Transverse colon (tissue), 4 donors: Measurements from ENCODE around the gene MIOX. TPM values are rescaled to one million over a fixed set of nuclear protein-coding genes. Genes with fewer than 3 reads are reported as not detected.

Experiments used
- DNase-seq: peaks from one replicate; pipeline ENCODE4 v3.0.0-alpha.2; 2019
- H3K27ac ChIP-seq, 4 donors: fragments of 200-600 bp; sonication (generic); 2 replicates each; pipeline ENCODE4 v1.5.1; 2016 to 2018; ENCODE audit warnings: inconsistent platforms in 4 of 4
- H3K27me3 ChIP-seq: fragments of 200-600 bp; sonication (generic); 2 replicates; pipeline ENCODE4 v1.5.1; 2017; ENCODE audit warnings: inconsistent platforms
- H3K36me3 ChIP-seq, 4 donors: fragments of 200-600 bp; sonication (generic); 2 replicates each; pipeline ENCODE4 v1.5.1; 2017 to 2019; ENCODE audit warnings: inconsistent platforms in 4 of 4
- H3K4me1 ChIP-seq, 4 donors: fragments of 200-600 bp; sonication (generic); 2 replicates each; pipeline ENCODE4 v1.5.1; 2017 to 2020; ENCODE audit warnings: inconsistent platforms in 4 of 4
- H3K4me3 ChIP-seq, 4 donors: fragments of 200-600 bp; sonication (generic); 1 replicate in 1 of 4; 2 replicates in 3 of 4; pipeline versions ENCODE4 v1.5.1 to v1.6.1; 2017 to 2019; ENCODE audit warnings: inconsistent platforms in 4 of 4
- H3K9me3 ChIP-seq, 2 donors: fragments of 200-600 bp; sonication (generic); 2 replicates each; pipeline ENCODE4 v1.5.1; 2017 to 2019; ENCODE audit warnings: inconsistent platforms in 2 of 2
- EP300 ChIP-seq: sonication (generic); formaldehyde crosslinking; IDR thresholded peaks from one replicate; pipeline ENCODE4 v1.6.1; 2017; ENCODE audit warnings: antibody characterized with exemption, low read depth
- POLR2A ChIP-seq: fragments of 450-650 bp; IDR thresholded peaks from one replicate; pipeline ENCODE4 v1.6.1; 2016; ENCODE audit warnings: antibody characterized with exemption, mild to moderate bottlenecking, moderate library complexity
- POLR2AphosphoS5 ChIP-seq, 3 donors: sonication (generic); formaldehyde crosslinking; IDR thresholded peaks; one replicate each; pipeline ENCODE4 v1.6.1; 2016; ENCODE audit warnings: antibody characterized with exemption in 3 of 3
- WGBS, 2 donors: methylation state at CpG; one replicate each; pipeline ENCODE4 v1.1.5; 2018; ENCODE audit warnings: low coverage in 1 of 2; 5-methylcytosine and 5-hydroxymethylcytosine counted together
- in situ Hi-C, 4 donors: fragments of 200-750 bp; cut with MboI; loops; one replicate each; pipeline versions ENCODE4 v1.15.0 to v1.15.1; 2017; ENCODE audit warnings: low sequenced_read_pairs in 3 of 4, low pct_ligation_motif_present in 1 of 4, low pct_unique_long_range_greater_than_20kb in 1 of 4
- intact Hi-C: fragments of 100-400 bp; cut with DNase I; formaldehyde crosslinking; loops from one replicate; pipeline ENCODE4 v1.15.1; 2023; ENCODE audit warnings: low total_unique reads
- total RNA-seq, 4 donors: library from RNA; depleted of rRNA; stranded (reverse); fragments of >200 nt; gene quantifications; one replicate each; pipeline ENCODE4 v1.1.0, GENCODE V29; 2016
- TF ChIP-seq, protein P1 (sequence below), 5 experiments: fragments of 200-600 bp in 3 of 5; fragments of 450-650 bp in 2 of 5; sonication (generic) in 3 of 5; IDR thresholded peaks; 1 replicate in 2 of 5; 2 replicates in 3 of 5; pipeline ENCODE4 v1.5.1; 2016 to 2017; ENCODE audit warnings: antibody characterized with exemption in 5 of 5, inconsistent platforms in 3 of 5, mild to moderate bottlenecking in 2 of 5, moderate library complexity in 1 of 5

MIOX gene
- total RNA-seq, 4 donors from 2014 or later = not detected

DNA sequence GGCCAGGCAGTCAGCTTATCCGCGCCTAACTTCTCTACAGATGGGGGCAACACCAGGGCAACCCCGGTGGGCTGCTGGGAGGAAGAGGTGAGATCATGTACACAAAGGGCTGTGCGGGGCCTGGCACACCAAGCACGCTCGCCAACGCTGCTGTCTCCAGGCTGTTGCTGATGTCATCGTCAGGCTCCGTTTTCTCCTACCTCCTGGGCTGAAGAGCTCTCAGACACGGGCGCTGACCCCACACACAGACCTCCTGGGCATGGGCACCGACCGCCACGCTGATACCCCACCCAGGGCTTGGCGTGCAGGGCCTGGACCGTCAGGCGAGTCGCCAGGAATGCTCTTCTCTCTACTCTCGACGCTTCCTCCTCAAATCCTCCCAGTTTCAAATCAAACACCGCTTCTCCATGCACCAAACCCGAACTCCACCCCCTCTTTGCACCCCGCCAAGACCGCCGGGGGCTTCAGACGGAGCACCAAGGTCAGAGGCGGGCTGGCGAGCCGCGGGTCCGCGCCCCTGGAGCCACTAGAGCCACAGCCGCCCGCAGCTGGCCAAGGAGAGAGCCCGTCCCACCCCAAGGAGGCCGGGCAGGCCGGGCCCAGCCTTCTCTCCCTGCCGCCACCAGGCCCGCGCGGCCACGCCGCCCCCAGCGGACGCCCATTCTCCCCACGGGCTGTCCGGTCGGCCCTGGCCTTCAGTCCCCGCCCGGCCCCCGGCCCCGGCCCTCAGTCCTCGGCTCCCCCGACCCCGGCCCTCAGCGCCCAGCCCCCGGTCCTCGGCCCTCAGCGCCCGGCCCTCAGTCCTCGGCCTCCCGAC lies 12.6 kb upstream of the MIOX start:
- Histone ChIP-seq H3K27me3 (peaks cover 3% of the 10 kb centered on the region), H3K4me1 (peaks cover 51 to 58% (median 55%) of the 10 kb centered on the region in 4 donors), H3K36me3 (no peaks in the 10 kb centered on the region), H3K4me3 (peak overlapping the region; percentile 67 to 92 (median 84)), H3K27ac (peak overlapping the region; percentile 88 to 92 (median 91)), H3K9me3 (no peaks in the 10 kb centered on the region)
- TF ChIP-seq POLR2AphosphoS5 (IDR thresholded peaks at IDR 0.05) (no peak), EP300 (no peak), POLR2A (peak; percentile 22)
- TF ChIP-seq, protein P1, sequence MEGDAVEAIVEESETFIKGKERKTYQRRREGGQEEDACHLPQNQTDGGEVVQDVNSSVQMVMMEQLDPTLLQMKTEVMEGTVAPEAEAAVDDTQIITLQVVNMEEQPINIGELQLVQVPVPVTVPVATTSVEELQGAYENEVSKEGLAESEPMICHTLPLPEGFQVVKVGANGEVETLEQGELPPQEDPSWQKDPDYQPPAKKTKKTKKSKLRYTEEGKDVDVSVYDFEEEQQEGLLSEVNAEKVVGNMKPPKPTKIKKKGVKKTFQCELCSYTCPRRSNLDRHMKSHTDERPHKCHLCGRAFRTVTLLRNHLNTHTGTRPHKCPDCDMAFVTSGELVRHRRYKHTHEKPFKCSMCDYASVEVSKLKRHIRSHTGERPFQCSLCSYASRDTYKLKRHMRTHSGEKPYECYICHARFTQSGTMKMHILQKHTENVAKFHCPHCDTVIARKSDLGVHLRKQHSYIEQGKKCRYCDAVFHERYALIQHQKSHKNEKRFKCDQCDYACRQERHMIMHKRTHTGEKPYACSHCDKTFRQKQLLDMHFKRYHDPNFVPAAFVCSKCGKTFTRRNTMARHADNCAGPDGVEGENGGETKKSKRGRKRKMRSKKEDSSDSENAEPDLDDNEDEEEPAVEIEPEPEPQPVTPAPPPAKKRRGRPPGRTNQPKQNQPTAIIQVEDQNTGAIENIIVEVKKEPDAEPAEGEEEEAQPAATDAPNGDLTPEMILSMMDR (IDR thresholded peaks at IDR 0.05) = peak in 1 of 5 experiments; percentile 8
- intact Hi-C loops (loop anchor here (10.0 kb wide), 1 partner anchor 219 kb away; the partner anchor contains the start of gene HDAC10), in situ Hi-C loops (no loop called here)
- DNase-seq = peak; percentile 44
- WGBS, 2 donors = 0 to 3% methylated on average over 7 to 50 of the region's 62 CpGs

DNA sequence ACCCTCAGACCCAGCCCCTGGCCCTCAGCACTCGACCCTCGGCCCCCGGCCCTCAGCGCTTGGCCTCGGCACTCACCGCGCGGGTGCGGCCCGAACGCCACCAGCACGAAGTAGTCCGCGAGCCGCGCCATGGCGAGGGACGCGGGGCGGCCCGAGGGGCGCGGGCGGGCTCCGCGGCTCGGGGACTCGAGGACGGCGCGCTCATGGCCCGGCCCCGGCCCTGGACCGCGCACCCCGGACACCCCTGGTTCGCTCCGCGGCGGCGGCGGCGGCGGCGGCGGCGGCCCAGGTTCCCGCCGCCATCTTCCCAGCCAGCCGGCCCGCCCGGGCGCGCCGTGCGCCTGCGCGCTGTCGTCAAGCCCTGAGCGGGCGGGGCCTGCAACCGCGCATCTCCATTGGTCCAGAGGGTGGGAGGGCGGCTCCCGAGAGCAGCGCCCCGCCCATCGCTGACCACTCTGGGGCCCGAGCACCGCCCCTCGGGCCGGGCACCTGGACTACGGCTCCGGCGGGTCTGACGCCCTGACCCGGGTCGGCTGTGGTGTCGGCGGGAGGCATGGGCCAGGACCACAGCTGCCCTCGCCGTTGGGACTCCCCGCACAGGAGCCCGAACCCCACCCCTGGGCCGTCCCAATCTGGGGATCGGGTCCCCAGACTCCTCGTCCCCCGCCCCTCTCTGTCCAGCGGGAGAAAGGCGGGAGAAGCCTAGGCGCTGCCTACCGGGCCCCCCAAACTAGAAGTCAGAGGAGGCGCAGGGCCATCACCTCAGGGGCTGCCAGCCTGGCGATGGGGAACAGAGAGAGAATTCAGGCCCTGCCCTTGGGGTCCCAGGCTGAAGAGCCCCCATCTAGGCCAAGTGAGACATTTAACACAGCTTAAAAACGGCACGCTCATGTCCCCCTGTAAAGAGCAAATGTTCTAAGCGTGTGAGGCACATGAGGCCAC lies 11.7 kb upstream of the MIOX start, which contains the start of gene SBF1:
Gene SBF1 (minus strand): TSS at position 326 of the 942 bp plus-strand sequence. CDS start 195 bp downstream, at position 131.
- Histone ChIP-seq H3K36me3 (no peaks in the 10 kb centered on the region), H3K4me1 (peaks cover 45 to 49% (median 46%) of the 10 kb centered on the region in 4 donors), H3K9me3 (no peaks in the 10 kb centered on the region), H3K27ac (peak within 1 kb of the TSS; percentile 88 to 92 (median 91)), H3K27me3 (peaks cover 12% of the 10 kb centered on the region), H3K4me3 (peak within 1 kb of the TSS; percentile 67 to 92 (median 85))
- in situ Hi-C loops = no loop called here
- peak; percentile 72 to 79 (median 72) for TF ChIP-seq POLR2AphosphoS5 (IDR thresholded peaks at IDR 0.05)
- TF ChIP-seq, protein P1 (IDR thresholded peaks at IDR 0.05) = no peak
- peak; percentile 50 for TF ChIP-seq POLR2A
- intact Hi-C loops = loop anchor here (10.0 kb wide), 1 partner anchor 220 kb away; the partner anchor contains the start of gene HDAC10
- WGBS, 2 donors = 2% methylated on average over 48 of the region's 97 CpGs; no CpG with 5 or more reads in 1 of the 2 donors
- peak; percentile 94 for DNase-seq

DNA sequence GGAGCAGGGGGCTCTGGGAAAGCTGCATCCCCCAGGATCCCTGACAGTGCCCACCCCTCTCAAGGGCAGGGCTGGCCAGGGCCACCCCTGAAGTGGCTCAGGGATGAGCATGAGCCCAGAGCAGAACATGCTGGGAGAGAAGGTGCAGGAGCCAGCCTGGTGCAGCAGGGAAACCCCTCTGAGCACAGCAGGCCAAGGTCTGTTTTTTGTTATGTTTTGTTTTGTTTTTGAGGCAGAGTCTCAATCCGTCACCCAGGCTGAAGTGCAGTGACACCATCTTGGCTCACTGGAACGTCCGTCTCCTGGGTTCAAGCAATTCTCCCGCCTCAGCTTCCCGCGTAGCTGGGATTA lies 11.0 kb upstream of the MIOX start:
- no peak for DNase-seq
- Histone ChIP-seq H3K27me3 (peaks cover 18% of the 10 kb centered on the region), H3K27ac (peak overlapping the region in 2 of 4 donors; percentile 91 to 92), H3K4me3 (peak overlapping the region in 2 of 4 donors; percentile 67 to 91), H3K9me3 (no peaks in the 10 kb centered on the region), H3K36me3 (no peaks in the 10 kb centered on the region), H3K4me1 (peaks cover 38 to 43% (median 39%) of the 10 kb centered on the region in 4 donors)
- intact Hi-C loops (loop anchor here (10.0 kb wide), 1 partner anchor 221 kb away; the partner anchor contains the start of gene HDAC10), in situ Hi-C loops (no loop called here)
- TF ChIP-seq POLR2A = no peak
- TF ChIP-seq, protein P1 (IDR thresholded peaks at IDR 0.05) = no peak
- no peak for TF ChIP-seq EP300
- TF ChIP-seq POLR2AphosphoS5 (IDR thresholded peaks at IDR 0.05) = no peak
- 58 to 84% methylated on average over 5 to 6 of the region's 6 CpGs for WGBS, 2 donors
